Amniotic stem cell (primary cell): Measurements from ENCODE around the gene PIP5K1B.

Experiments
- DNase-seq: peaks from one replicate; lab custom pipeline; 2025; lab: John Stamatoyannopoulos, UW

Gene PIP5K1B

GRCh38 chr9:68859347-68859746 is 154.3 kb downstream of the PIP5K1B start:
- DNase-seq, result no peak

GRCh38 chr9:68860419-68860818 is 155.4 kb downstream of the PIP5K1B start:
- no peak for DNase-seq

GRCh38 chr9:68861436-68861835 is 156.4 kb downstream of the PIP5K1B start:
- DNase-seq, result no peak

- no peak for DNase-seq
Observed at GRCh38 chr9:68867066-68867465, 162.0 kb downstream of the PIP5K1B start.

- no peak for DNase-seq
Observed at GRCh38 chr9:68869022-68869421, 164.0 kb downstream of the PIP5K1B start.

- no peak for DNase-seq
Observed at GRCh38 chr9:68870086-68870485, 165.0 kb downstream of the PIP5K1B start.

- DNase-seq, result no peak
Observed at GRCh38 chr9:68871236-68871635, 166.2 kb downstream of the PIP5K1B start.

GRCh38 chr9:68872026-68872501 is 167.0 kb downstream of the PIP5K1B start:
- DNase-seq, result no peak

- DNase-seq, result no peak
Observed at GRCh38 chr9:68873179-68873578, 168.1 kb downstream of the PIP5K1B start.

GRCh38 chr9:68876273-68876672 is 171.2 kb downstream of the PIP5K1B start:
- no peak for DNase-seq

- no peak for DNase-seq
Observed at GRCh38 chr9:68876681-68877080, 171.6 kb downstream of the PIP5K1B start.

GRCh38 chr9:68877219-68877618 is 172.2 kb downstream of the PIP5K1B start:
- no peak for DNase-seq

GRCh38 chr9:68878450-68878849 is 173.4 kb downstream of the PIP5K1B start:
- DNase-seq, result no peak

GRCh38 chr9:68883224-68883623 is 178.2 kb downstream of the PIP5K1B start:
- DNase-seq, result no peak

- DNase-seq, result no peak
Observed at GRCh38 chr9:68887232-68887631, 182.2 kb downstream of the PIP5K1B start.

GRCh38 chr9:68894502-68894901 is 189.5 kb downstream of the PIP5K1B start:
- no peak for DNase-seq

- no peak for DNase-seq
Observed at GRCh38 chr9:68895741-68896478, 190.9 kb downstream of the PIP5K1B start.

GRCh38 chr9:68896486-68896885 is 191.4 kb downstream of the PIP5K1B start:
- no peak for DNase-seq

GRCh38 chr9:68897577-68898145 is 192.6 kb downstream of the PIP5K1B start:
- no peak for DNase-seq

GRCh38 chr9:68898781-68899439 is 193.9 kb downstream of the PIP5K1B start:
- no peak for DNase-seq

- DNase-seq, result no peak
Observed at GRCh38 chr9:68904454-68904853, 199.4 kb downstream of the PIP5K1B start.

- DNase-seq, result no peak
Observed at GRCh38 chr9:68905129-68905528, 200.1 kb downstream of the PIP5K1B start.

- DNase-seq, result no peak
Observed at GRCh38 chr9:68907910-68908309, 202.9 kb downstream of the PIP5K1B start.
